D721Med (cell line): ENCODE measurements around the gene HBA1.
"Not testable (repeated sequence)": the region's sequence is repeated elsewhere in the genome, so short reads cannot be mapped to it uniquely, and the experiment has no call there.

Experiments
- DNase-seq: peaks from one replicate; pipeline ENCODE4 v3.0.0; 2011; ENCODE audit warnings: low spot score; ENCODE audit not compliant: insufficient read length
- FAIRE-seq: peaks from 2 replicates; lab custom pipeline; 2011; peaks lifted over from hg19 to GRCh38; lab: Jason Lieb, UNC
- CTCF ChIP-seq: IDR thresholded peaks from 2 replicates; pipeline ENCODE4 v1.5.1; 2012; ENCODE audit warnings: mild to moderate bottlenecking, control low read depth; ENCODE audit not compliant: insufficient read depth; ENCODE audit errors: missing control alignments

Gene HBA1

DNA sequence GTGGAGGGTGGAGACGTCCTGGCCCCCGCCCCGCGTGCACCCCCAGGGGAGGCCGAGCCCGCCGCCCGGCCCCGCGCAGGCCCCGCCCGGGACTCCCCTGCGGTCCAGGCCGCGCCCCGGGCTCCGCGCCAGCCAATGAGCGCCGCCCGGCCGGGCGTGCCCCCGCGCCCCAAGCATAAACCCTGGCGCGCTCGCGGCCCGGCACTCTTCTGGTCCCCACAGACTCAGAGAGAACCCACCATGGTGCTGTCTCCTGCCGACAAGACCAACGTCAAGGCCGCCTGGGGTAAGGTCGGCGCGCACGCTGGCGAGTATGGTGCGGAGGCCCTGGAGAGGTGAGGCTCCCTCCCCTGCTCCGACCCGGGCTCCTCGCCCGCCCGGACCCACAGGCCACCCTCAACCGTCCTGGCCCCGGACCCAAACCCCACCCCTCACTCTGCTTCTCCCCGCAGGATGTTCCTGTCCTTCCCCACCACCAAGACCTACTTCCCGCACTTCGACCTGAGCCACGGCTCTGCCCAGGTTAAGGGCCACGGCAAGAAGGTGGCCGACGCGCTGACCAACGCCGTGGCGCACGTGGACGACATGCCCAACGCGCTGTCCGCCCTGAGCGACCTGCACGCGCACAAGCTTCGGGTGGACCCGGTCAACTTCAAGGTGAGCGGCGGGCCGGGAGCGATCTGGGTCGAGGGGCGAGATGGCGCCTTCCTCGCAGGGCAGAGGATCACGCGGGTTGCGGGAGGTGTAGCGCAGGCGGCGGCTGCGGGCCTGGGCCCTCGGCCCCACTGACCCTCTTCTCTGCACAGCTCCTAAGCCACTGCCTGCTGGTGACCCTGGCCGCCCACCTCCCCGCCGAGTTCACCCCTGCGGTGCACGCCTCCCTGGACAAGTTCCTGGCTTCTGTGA, at the start of gene HBA1:
HBA1 (plus strand) TSS at position 204 of the 906 bp plus-strand sequence; CDS start at position 241, 37 bp downstream.
- not testable (repeated sequence) for DNase-seq, FAIRE-seq

GRCh38 chr16:129075-129474, 47.4 kb upstream of the HBA1 start:
- FAIRE-seq: no peak
- no peak for TF ChIP-seq CTCF
- DNase-seq: no peak

DNA sequence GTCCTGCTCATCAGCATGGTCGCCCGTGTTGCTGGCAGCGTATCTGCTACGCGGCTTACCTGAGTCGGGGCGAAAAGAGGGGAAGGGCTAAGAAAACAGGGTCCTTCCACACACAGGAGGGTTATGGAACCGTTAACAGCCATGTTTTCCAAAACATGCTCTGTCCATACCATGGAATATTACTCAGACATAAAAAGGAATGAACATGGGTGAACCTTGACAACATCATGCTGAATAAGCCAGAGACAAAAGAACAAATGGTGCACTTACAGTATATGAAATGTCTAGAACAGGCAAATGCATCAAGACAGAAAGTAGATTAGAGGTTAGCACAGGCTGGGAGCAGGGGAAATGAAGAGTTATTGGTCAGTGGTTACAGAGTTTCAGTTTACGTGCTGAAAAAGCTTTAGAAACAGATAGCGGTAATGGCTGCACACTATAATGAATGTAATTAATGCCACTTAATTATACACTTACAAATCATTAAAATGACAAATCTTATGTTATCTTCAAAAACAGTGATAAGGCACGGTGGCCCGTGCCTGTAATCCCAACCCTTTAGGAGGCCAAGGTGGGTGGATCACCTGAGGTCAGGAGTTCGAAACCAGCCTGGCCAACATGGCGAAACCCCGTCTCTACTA, 45.8 kb upstream of the HBA1 start:
- TF ChIP-seq CTCF: no peak
- FAIRE-seq: no peak

DNA sequence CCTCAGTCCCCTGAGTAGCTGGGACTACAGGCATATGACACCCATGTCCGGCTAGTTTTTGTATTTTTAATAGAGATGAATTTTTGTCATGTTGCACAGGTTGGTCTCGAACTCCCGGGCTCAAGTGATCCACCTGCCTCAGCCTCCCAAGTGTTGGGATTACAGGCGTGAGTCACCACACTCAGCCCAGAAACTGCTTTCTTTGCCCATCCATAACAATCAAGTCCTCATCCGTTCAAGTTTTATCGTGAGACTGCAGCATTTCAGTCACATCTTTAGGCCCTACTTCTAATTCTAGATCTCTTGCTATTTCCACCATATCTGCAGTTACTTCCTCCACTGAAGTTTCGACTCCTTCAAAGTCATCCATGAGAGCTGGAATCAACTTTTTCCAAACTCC, 44.4 kb upstream of the HBA1 start:
- TF ChIP-seq CTCF: no peak

More for the DNA sequence above, 45.8 kb upstream of the HBA1 start:
- DNase-seq: no peak

GRCh38 chr16:133716-134115, 42.8 kb upstream of the HBA1 start:
- no peak for DNase-seq
- FAIRE-seq: no peak
- TF ChIP-seq CTCF: no peak

More for the DNA sequence above, 44.4 kb upstream of the HBA1 start:
- FAIRE-seq (no peak), DNase-seq (no peak)

DNA sequence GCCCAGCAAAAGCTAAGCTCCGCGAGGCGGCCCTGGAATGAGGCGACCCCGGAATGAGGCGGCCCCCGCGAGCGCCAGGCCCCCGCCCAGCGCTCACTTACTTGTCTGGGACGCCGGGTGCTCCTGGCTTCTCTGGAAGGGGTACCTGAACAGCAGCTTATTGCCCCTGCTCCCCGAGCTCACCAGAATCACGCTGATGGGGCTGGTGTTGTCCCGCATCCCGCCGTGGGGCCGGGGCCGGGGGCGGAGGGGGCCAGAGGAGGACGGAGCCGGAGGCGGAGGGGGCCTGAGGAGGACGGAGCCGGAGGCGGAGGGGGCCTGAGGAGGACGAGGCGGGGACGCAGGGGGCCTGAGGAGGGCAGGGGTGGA, 38.4 kb upstream of the HBA1 start:
- TF ChIP-seq CTCF: no peak
- DNase-seq (no peak), FAIRE-seq (no peak)

GRCh38 chr16:140175-140857, 36.2 kb upstream of the HBA1 start:
- FAIRE-seq (no peak), DNase-seq (no peak)
- TF ChIP-seq CTCF: no peak
